Stimulated activated CD8-positive, alpha-beta memory T cell treated with anti-CD3 and anti-CD28 coated beads, Interleukin-2, amount 100 ng/mL, for 48 hours (primary cell): ENCODE data around the gene DDX31.

Experiments used
- DNase-seq, 2 donors: peaks; one replicate each; pipeline ENCODE4 v3.0.0-alpha.2; 2020; ENCODE audit warnings: low read depth in 2 of 2

Gene DDX31

GRCh38 chr9:132637351-132637750 is 32.4 kb downstream of the DDX31 start:
- no peak for DNase-seq

GRCh38 chr9:132634327-132634726 is 35.5 kb downstream of the DDX31 start:
- no peak for DNase-seq

- no peak for DNase-seq
Measured at GRCh38 chr9:132632413-132633129, 37.2 kb downstream of the DDX31 start.

- DNase-seq, result no peak
Measured at GRCh38 chr9:132631685-132632084, 38.1 kb downstream of the DDX31 start.

- no peak for DNase-seq
Measured at GRCh38 chr9:132631280-132631679, 38.5 kb downstream of the DDX31 start.

- DNase-seq, result no peak
Measured at GRCh38 chr9:132630811-132631210, 39.0 kb downstream of the DDX31 start.

- no peak for DNase-seq
Measured at GRCh38 chr9:132630116-132630515, 39.7 kb downstream of the DDX31 start.

GRCh38 chr9:132628746-132629145 is 41.0 kb downstream of the DDX31 start:
- no peak for DNase-seq

- no peak for DNase-seq
Measured at GRCh38 chr9:132627594-132627993, 42.2 kb downstream of the DDX31 start.

- no peak for DNase-seq
Measured at GRCh38 chr9:132627106-132627505, 42.7 kb downstream of the DDX31 start.

- DNase-seq, result no peak
Measured at GRCh38 chr9:132626285-132626684, 43.5 kb downstream of the DDX31 start.

- DNase-seq, result no peak
Measured at GRCh38 chr9:132622159-132622558, 47.6 kb downstream of the DDX31 start.

- no peak for DNase-seq
Measured at GRCh38 chr9:132616725-132617124, 53.1 kb downstream of the DDX31 start.

GRCh38 chr9:132615774-132616173 is 54.0 kb downstream of the DDX31 start:
- DNase-seq, result no peak

- DNase-seq, result no peak
Measured at GRCh38 chr9:132614324-132614723, 55.5 kb downstream of the DDX31 start.

GRCh38 chr9:132610661-132611060 is 59.1 kb downstream of the DDX31 start:
- DNase-seq, result no peak

GRCh38 chr9:132609829-132610228 is 60.0 kb downstream of the DDX31 start:
- DNase-seq, result no peak

- DNase-seq, result no peak
Measured at GRCh38 chr9:132609184-132609583, 60.6 kb downstream of the DDX31 start.

- no peak for DNase-seq
Measured at GRCh38 chr9:132606066-132606465, 63.7 kb downstream of the DDX31 start.

GRCh38 chr9:132605387-132605786 is 64.4 kb downstream of the DDX31 start:
- DNase-seq, result no peak

- DNase-seq, result no peak
Measured at GRCh38 chr9:132602207-132602606, 67.6 kb downstream of the DDX31 start.

- DNase-seq, result no peak
Measured at GRCh38 chr9:132600326-132600984, 69.3 kb downstream of the DDX31 start.

- no peak for DNase-seq
Measured at GRCh38 chr9:132597073-132597775, 72.6 kb downstream of the DDX31 start.
